ENCODE results near the gene TP53RK. TPM values are rescaled to one million over a fixed set of nuclear protein-coding genes. Genes with fewer than 3 reads are reported as not detected.

Gene TP53RK
- total RNA-seq, 1 donor from 2014 or later = 13.6 TPM

GRCh38 chr20:46683939-46684750, 5.1 kb downstream of the TP53RK start:
- no peaks in the 10 kb centered on the region for H3K27me3 Mint-ChIP-seq (ENCODE audit: unreplicated experiment)
- H3K36me3 Mint-ChIP-seq (ENCODE audit: unreplicated experiment) = peaks cover 12% of the 10 kb centered on the region
- H3K4me1 Mint-ChIP-seq (ENCODE audit: unreplicated experiment) = peaks cover 38% of the 10 kb centered on the region
- DNase-seq (ENCODE audit: extremely low spot score, unreplicated experiment) = peak; percentile 82
- H3K9me3 Mint-ChIP-seq (ENCODE audit: unreplicated experiment) = no peaks in the 10 kb centered on the region
- no peak for TF ChIP-seq CTCF (IDR thresholded peaks at IDR 0.05)
- peak overlapping the region; percentile 65 for H3K4me3 Mint-ChIP-seq (ENCODE audit: unreplicated experiment)
- H3K27ac Mint-ChIP-seq (ENCODE audit: unreplicated experiment) = peak overlapping the region; percentile 55

GRCh38 chr20:46683668-46683938, 5.6 kb downstream of the TP53RK start:
- peaks cover 12% of the 10 kb centered on the region for H3K36me3 Mint-ChIP-seq (ENCODE audit: unreplicated experiment)
- no peak for DNase-seq (ENCODE audit: extremely low spot score, unreplicated experiment)
- peaks cover 38% of the 10 kb centered on the region for H3K4me1 Mint-ChIP-seq (ENCODE audit: unreplicated experiment)
- peak overlapping the region; percentile 58 for H3K27ac Mint-ChIP-seq (ENCODE audit: unreplicated experiment)
- H3K4me3 Mint-ChIP-seq (ENCODE audit: unreplicated experiment) = peak overlapping the region; percentile 65
- no peaks in the 10 kb centered on the region for H3K9me3 Mint-ChIP-seq (ENCODE audit: unreplicated experiment)
- no peak for TF ChIP-seq CTCF (IDR thresholded peaks at IDR 0.05)
- H3K27me3 Mint-ChIP-seq (ENCODE audit: unreplicated experiment) = no peaks in the 10 kb centered on the region

- peak; percentile 60 for DNase-seq (ENCODE audit: extremely low spot score, unreplicated experiment)
- peak overlapping the region; percentile 65 for H3K4me3 Mint-ChIP-seq (ENCODE audit: unreplicated experiment)
- no peaks in the 10 kb centered on the region for H3K27me3 Mint-ChIP-seq (ENCODE audit: unreplicated experiment)
- peak overlapping the region; percentile 58 for H3K27ac Mint-ChIP-seq (ENCODE audit: unreplicated experiment)
- H3K9me3 Mint-ChIP-seq (ENCODE audit: unreplicated experiment) = no peaks in the 10 kb centered on the region
- TF ChIP-seq CTCF (IDR thresholded peaks at IDR 0.05) = no peak
- peaks cover 12% of the 10 kb centered on the region for H3K36me3 Mint-ChIP-seq (ENCODE audit: unreplicated experiment)
- peaks cover 34% of the 10 kb centered on the region for H3K4me1 Mint-ChIP-seq (ENCODE audit: unreplicated experiment)
Observed at GRCh38 chr20:46683011-46683667, 6.1 kb downstream of the TP53RK start.

GRCh38 chr20:46682063-46682821, 7.0 kb downstream of the TP53RK start:
- H3K27me3 Mint-ChIP-seq (ENCODE audit: unreplicated experiment) = no peaks in the 10 kb centered on the region
- no peak overlapping the region for H3K27ac Mint-ChIP-seq (ENCODE audit: unreplicated experiment)
- no peak overlapping the region for H3K4me3 Mint-ChIP-seq (ENCODE audit: unreplicated experiment)
- TF ChIP-seq CTCF (IDR thresholded peaks at IDR 0.05) = no peak
- H3K36me3 Mint-ChIP-seq (ENCODE audit: unreplicated experiment) = peaks cover 12% of the 10 kb centered on the region
- peak; percentile 25 for DNase-seq (ENCODE audit: extremely low spot score, unreplicated experiment)
- no peaks in the 10 kb centered on the region for H3K9me3 Mint-ChIP-seq (ENCODE audit: unreplicated experiment)
- H3K4me1 Mint-ChIP-seq (ENCODE audit: unreplicated experiment) = peaks cover 25% of the 10 kb centered on the region

Measured in osteocyte (in vitro differentiated cells).